Islet precursor cell (in vitro differentiated cells): ENCODE results near the gene DUS1L.

ENCODE experiments used
- DNase-seq: peaks from one replicate; pipeline ENCODE4 v3.0.0-alpha.2; 2018

Gene DUS1L

GRCh38 chr17:82100502-82101298 is 35.1 kb upstream of the DUS1L start:
- no peak for DNase-seq

DNA sequence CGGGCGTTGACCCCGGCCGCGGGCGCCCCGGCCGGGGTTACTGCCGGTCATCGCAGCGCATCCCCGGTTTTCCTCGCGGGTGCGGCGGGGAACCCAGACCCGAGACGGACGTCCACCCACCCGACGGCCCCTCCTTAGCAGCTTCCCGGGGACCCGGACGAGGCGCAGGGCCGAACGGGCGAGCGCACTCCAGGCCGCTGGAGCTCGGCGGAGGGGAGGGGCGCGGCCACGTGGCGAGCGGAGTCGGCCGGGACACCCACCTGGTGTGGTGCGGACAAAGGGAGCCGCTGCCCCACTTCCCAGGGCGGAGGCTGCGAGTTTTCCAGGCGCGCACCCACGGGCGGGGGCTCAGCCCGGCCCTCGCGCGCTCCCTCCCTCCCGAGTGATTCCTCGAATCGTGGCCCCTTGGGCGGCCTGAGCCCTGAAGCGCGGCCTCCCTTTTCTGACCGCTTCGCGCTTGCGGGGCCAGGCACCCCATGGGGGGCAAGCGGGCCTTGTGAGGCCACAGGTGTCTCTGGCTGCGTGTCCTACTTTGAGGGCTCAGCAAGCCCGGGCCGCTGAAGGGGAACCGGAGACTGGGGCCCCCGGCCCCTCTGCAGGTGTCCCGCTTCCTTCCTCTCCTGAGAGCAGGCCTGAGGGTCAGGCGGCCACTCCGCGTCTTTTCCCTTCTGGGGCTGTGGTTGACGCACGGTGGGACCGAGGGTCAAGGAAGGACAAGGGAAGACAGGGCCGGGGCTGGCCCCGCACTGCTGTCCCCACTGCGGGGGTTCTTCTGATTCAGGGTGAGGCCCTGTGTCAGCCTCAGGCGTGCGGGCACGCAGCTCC is 33.5 kb upstream of the DUS1L start:
- peak; percentile 83 for DNase-seq

DNA sequence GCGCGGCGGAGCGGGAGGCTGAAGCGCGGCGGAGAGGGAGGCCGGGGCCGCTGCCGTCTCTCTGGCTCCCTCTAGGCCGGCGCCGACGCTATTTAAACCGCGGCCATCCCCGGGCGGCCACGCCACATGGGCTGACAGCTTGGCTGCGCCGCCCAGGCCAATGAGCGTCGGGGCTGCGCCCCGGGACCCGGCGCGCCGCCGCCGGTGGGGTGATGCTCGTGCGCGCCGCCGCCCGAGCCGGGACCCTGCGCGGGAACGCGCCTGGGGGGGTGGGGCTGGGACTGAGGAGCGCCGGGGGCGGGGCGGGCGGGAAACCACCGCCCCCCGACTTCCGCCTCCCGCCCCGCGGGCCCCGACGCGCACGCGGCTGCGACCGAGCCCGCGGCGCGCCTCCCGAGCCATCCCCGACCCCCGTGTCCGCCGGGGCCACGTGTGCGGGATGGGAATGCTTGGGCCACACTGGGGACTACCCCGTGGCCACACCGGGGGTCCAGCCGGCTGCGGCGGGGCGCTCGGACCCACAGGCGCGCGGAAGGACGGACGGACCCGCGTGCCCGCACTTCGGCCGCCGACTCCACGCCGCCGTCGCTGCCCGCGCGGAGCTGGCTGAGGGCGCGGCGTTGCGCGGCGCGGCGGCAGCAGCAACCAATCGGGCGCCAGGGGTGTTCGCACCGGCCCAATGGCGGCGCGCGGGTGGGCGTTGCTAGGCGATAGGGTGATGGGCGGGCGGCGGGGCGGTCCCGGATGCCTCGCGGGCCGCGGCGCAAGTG is 32.8 kb upstream of the DUS1L start, which contains the start of gene FASN:
Gene FASN (minus strand): TSS at position 68 of the 770 bp plus-strand sequence. CDS start 1,791 bp downstream, outside the sequence.
- DNase-seq: peak; percentile 99

- DNase-seq: no peak
These were observed 32.2 kb upstream of the DUS1L start for GRCh38 chr17:82097919-82098168.

- peak; percentile 84 for DNase-seq
These were observed 31.7 kb upstream of the DUS1L start for GRCh38 chr17:82097184-82097918.

- DNase-seq: no peak
These were observed 31.1 kb upstream of the DUS1L start for GRCh38 chr17:82096709-82097183.

GRCh38 chr17:82095777-82096708 is 30.4 kb upstream of the DUS1L start:
- DNase-seq: peak; percentile 88

DNA sequence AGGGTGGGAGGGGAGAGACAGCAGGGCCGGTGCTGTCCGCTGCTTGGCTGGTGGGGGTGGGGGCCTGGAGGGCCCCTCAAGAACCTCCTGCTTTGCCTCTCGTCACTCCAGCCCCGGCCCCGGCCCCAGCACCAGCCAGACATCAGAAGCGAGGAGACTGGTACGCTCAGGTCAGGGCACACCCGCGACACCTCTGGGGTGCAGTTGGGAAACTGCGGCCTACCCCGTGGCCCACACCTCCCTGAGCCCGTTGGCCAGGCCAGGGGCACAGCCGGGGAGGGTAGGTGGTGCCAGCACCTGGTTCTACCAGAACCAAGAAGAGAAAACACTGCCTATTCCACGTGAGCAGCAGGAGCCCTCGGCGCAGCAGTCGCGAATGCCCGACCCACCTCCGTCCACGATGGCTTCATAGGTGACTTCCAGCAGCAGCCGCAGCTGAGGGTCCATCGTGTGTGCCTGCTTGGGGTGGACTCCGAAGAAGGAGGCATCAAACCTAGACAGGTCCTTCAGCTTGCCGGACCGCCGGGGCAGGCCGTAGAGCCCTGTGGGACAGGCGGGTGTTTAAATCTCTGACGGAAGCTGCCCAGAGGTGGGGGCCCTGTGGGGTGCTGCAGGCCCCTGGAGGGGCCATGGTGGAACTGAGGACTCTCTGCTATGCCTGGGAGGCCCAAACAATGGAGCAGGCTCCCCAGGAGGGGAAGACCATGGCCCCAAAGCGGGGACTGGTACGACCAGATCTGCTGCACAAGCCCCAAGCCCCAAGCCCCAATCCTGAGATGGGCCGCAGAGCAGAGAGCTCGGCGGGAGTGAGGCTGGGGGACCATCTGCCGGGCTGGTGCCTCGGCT is 29.6 kb upstream of the DUS1L start:
- DNase-seq: no peak

GRCh38 chr17:82092995-82093751 is 27.6 kb upstream of the DUS1L start:
- no peak for DNase-seq

DNA sequence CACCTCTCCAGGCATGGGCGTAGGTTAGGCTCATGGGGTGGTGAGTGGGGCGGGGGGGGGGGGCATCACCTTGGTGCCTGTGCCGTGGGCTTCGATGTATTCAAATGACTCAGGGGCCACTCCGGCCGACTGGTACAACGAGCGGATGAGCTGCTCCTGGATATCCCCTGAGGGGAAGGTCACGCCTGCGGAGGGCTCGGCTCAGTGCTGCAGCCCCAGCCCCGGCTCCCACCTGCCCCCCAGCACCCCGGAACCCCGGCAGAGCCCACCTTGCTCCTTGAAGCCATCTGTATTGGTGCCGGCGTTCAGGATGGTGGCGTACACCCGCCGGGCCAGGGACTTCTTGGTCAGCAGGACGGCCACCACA is 27.0 kb upstream of the DUS1L start:
- DNase-seq: no peak

- no peak for DNase-seq
These were observed 26.5 kb upstream of the DUS1L start for GRCh38 chr17:82092094-82092586.

GRCh38 chr17:82091264-82092066 is 25.9 kb upstream of the DUS1L start:
- DNase-seq: no peak

DNA sequence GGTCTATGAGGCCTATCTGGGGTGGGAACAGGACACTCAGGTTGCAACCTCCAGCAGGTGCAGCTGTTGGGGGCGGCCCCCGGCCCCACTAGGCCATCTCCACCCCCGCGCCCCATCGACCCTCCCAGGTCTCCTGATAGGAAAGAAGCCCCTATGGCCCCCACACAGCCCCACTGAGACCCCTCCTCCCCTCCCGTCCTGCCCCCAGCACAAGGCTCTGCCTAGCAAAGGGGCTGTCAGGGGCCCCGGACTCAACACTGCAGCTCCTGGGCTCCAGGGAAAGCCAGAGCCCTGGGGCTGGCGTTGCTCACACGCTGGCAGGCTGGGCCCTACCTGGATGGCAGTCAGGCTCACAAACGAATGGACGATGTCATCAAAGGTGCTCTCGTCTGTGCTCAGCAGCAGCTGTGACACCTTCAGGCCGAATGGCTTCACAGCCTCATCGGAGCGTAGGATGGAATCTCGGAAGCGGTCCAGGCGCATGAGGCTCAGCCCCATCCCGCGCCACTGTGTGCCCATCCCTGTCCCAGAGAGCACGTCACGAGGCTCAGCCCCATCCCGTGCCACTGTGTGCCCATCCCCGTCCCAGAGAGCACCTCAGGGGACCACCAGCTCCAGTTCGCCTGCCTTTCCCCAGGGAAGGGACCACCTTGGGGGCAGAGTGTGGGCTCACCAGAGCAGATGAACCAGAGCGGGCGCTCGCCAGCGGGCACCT is 25.1 kb upstream of the DUS1L start:
- DNase-seq: no peak

GRCh38 chr17:82089723-82090548 is 24.3 kb upstream of the DUS1L start:
- DNase-seq: no peak

- DNase-seq: no peak
These were observed 23.5 kb upstream of the DUS1L start for GRCh38 chr17:82088838-82089722.
